PC-3 (cell line): ENCODE results near the gene TRIM5. TPM values are rescaled to one million over a fixed set of nuclear protein-coding genes. Genes with fewer than 3 reads are reported as not detected.
"Not testable (repeated sequence)": the region's sequence is repeated elsewhere in the genome, so short reads cannot be mapped to it uniquely, and the experiment has no call there.

Experiments
- ATAC-seq: fragments of 200-7000 bp; cut with Tn5 transposase; 2 replicates; pipeline ENCODE4 v1.9.1; 2020; ENCODE audit warnings: mild to moderate bottlenecking, moderate library complexity
- BruUV-seq: library from RNA; stranded (reverse); fragments of 400-500 nt; replicated peaks from 2 replicates; lab custom pipeline; 2021; lab: Mats Ljungman, UMichigan
- CTCF ChIA-PET: fragments of 300-600 bp; sonication (Branson Sonifier 250); formaldehyde crosslinking; loops from one replicate; lab custom pipeline; 2022; ENCODE audit warnings: antibody characterized with exemption; lab: Charles Lee
- POLR2A ChIA-PET: fragments of 300-600 bp; sonication (Branson Sonifier 250); formaldehyde crosslinking; loops from one replicate; lab custom pipeline; 2022; ENCODE audit warnings: antibody characterized with exemption; ENCODE audit not compliant: unreplicated experiment; lab: Charles Lee
- DNase-seq: peaks from one replicate; pipeline ENCODE4 v3.0.0-alpha.2; 2015
- H2AFZ ChIP-seq: fragments of 300-600 bp; sonication (generic); 2 replicates; pipeline ENCODE4 v1.6.0; 2016; ENCODE audit warnings: antibody characterized with exemption, low read length
- H3F3A ChIP-seq: fragments of 300-600 bp; sonication (generic); one replicate; pipeline ENCODE4 v1.6.0; 2017; ENCODE audit warnings: antibody characterized with exemption, low read length, control low read depth, mild to moderate bottlenecking; ENCODE audit not compliant: unreplicated experiment
- H3K27ac ChIP-seq: fragments of 300-600 bp; sonication (generic); 2 replicates; pipeline ENCODE4 v1.5.1; 2016; ENCODE audit warnings: mild to moderate bottlenecking, low read length
- H3K27me3 ChIP-seq: fragments of 300-600 bp; sonication (generic); 2 replicates; pipeline ENCODE4 v1.6.1; 2016; ENCODE audit warnings: low read length, mixed read lengths
- H3K36me3 ChIP-seq: fragments of 300-600 bp; sonication (generic); 2 replicates; pipeline ENCODE4 v1.6.1; 2016; ENCODE audit warnings: low read depth, mixed run types, low read length, mixed read lengths
- H3K4me1 ChIP-seq: fragments of 300-600 bp; sonication (generic); 2 replicates; pipeline ENCODE4 v1.5.1; 2016; ENCODE audit warnings: low read length; ENCODE audit not compliant: insufficient read depth
- H3K4me2 ChIP-seq: fragments of 300-600 bp; sonication (generic); 2 replicates; pipeline ENCODE4 v1.6.0; 2016; ENCODE audit warnings: low read length
- H3K4me3 ChIP-seq: fragments of 300-600 bp; sonication (generic); 2 replicates; pipeline ENCODE4 v1.5.1; 2016; ENCODE audit warnings: mild to moderate bottlenecking, low read length, mixed read lengths
- H3K79me2 ChIP-seq: fragments of 300-600 bp; sonication (generic); 2 replicates; pipeline ENCODE4 v1.6.1; 2017; ENCODE audit warnings: low read length, mixed read lengths
- H3K9ac ChIP-seq: fragments of 300-600 bp; sonication (generic); 2 replicates; pipeline ENCODE4 v1.6.0; 2016; ENCODE audit warnings: mild to moderate bottlenecking, low read length
- H3K9me2 ChIP-seq: fragments of 300-600 bp; sonication (generic); replicated peaks from 2 replicates; pipeline ENCODE4 v1.6.1; 2016; ENCODE audit warnings: mixed run types, low read length, mixed read lengths
- H3K9me3 ChIP-seq: fragments of 300-600 bp; sonication (generic); 2 replicates; pipeline ENCODE4 v1.6.1; 2016; ENCODE audit warnings: low read length, mixed read lengths
- H4K20me1 ChIP-seq: fragments of 300-600 bp; sonication (generic); 2 replicates; pipeline ENCODE4 v1.6.1; 2016; ENCODE audit warnings: low read length, mixed read lengths
- CTCF ChIP-seq: fragments of 300-600 bp; sonication (generic); conservative IDR thresholded peaks from 2 replicates; pipeline ENCODE4 v1.5.1; 2017; ENCODE audit warnings: antibody characterized with exemption, low read depth, mild to moderate bottlenecking, low read length
- EZH2 ChIP-seq: fragments of 300-600 bp; sonication (generic); IDR thresholded peaks from one replicate; pipeline ENCODE4 v1.6.1; 2017; ENCODE audit warnings: antibody characterized with exemption, mild to moderate bottlenecking, low read length; ENCODE audit not compliant: unreplicated experiment
- EZH2phosphoT487 ChIP-seq: fragments of 300-600 bp; sonication (generic); IDR thresholded peaks from 2 replicates; pipeline ENCODE4 v1.6.1; 2018; ENCODE audit warnings: mild to moderate bottlenecking, antibody characterized with exemption, low read length, borderline replicate concordance
- intact Hi-C: fragments of 100-400 bp; cut with micrococcal nuclease; formaldehyde crosslinking; loops from 2 replicates; pipeline ENCODE4 v1.9.0; 2023
- total RNA-seq: library from RNA; depleted of rRNA; stranded (reverse); fragments of >200 nt; gene quantifications from 2 replicates; pipeline ENCODE4 v1.2.3, GENCODE V29; 2014

Gene TRIM5
- total RNA-seq, 1 experiment from 2014 or later, result 18.6 TPM

GRCh38 chr11:5726351-5726750 lies 41.5 kb upstream of the TRIM5 start:
- H3K27ac ChIP-seq, result no peak overlapping the region
- H3K27me3 ChIP-seq, result peaks cover 49% of the 10 kb centered on the region
- H3K9ac ChIP-seq, result no peak overlapping the region
- ChIA-PET CTCF (no interaction called here), POLR2A (no interaction called here)
- intact Hi-C loops, result no loop called here
- DNase-seq (no peak), ATAC-seq (no peak)
- no TSS peak for BruUV-seq
- no peaks in the 10 kb centered on the region for H3K9me2 ChIP-seq
- no peaks in the 10 kb centered on the region for H3K79me2 ChIP-seq
- H4K20me1 ChIP-seq, result no peaks in the 10 kb centered on the region
- TF ChIP-seq CTCF, result no peak
- TF ChIP-seq EZH2phosphoT487, result no peak
- no peak for TF ChIP-seq EZH2
- H3K36me3 ChIP-seq, result no peaks in the 10 kb centered on the region
- no peak overlapping the region for H3K4me2 ChIP-seq
- H3K4me3 ChIP-seq, result no peak overlapping the region
- H3K4me1 ChIP-seq, result no peaks in the 10 kb centered on the region
- no peaks in the 10 kb centered on the region for H3F3A ChIP-seq
- H2AFZ ChIP-seq, result no peak overlapping the region
- H3K9me3 ChIP-seq, result no peaks in the 10 kb centered on the region

- H3K4me2 ChIP-seq, result no peak overlapping the region
- intact Hi-C loops, result no loop called here
- H2AFZ ChIP-seq, result no peak overlapping the region
- no peaks in the 10 kb centered on the region for H4K20me1 ChIP-seq
- no peaks in the 10 kb centered on the region for H3K9me3 ChIP-seq
- no peak for TF ChIP-seq CTCF
- no peak for TF ChIP-seq EZH2phosphoT487
- no peak for TF ChIP-seq EZH2
- no peak overlapping the region for H3K9ac ChIP-seq
- no peak overlapping the region for H3K27ac ChIP-seq
- no peak for ATAC-seq
- H3K36me3 ChIP-seq, result no peaks in the 10 kb centered on the region
- H3K27me3 ChIP-seq, result peaks cover 39% of the 10 kb centered on the region; the same call in 1 of the 2 replicates
- no peaks in the 10 kb centered on the region for H3K9me2 ChIP-seq
- ChIA-PET CTCF (no interaction called here), POLR2A (no interaction called here)
- no peaks in the 10 kb centered on the region for H3K4me1 ChIP-seq
- no peaks in the 10 kb centered on the region for H3F3A ChIP-seq
- no peak for DNase-seq
- no peak overlapping the region for H3K4me3 ChIP-seq
- H3K79me2 ChIP-seq, result no peaks in the 10 kb centered on the region
- no TSS peak for BruUV-seq
These were observed 37.7 kb upstream of the TRIM5 start for GRCh38 chr11:5722622-5723021.

- CTCF ChIA-PET, result no interaction called here
- H3K27me3 ChIP-seq, result peaks cover 34% of the 10 kb centered on the region; the same call in 1 of the 2 replicates
These were observed 35.0 kb upstream of the TRIM5 start for GRCh38 chr11:5719703-5720495.

GRCh38 chr11:5716518-5716917 lies 31.6 kb upstream of the TRIM5 start:
- ATAC-seq, H3K9ac ChIP-seq, H3K4me1 ChIP-seq, H3K36me3 ChIP-seq, POLR2A ChIA-PET, H3K4me3 ChIP-seq, H3F3A ChIP-seq, H4K20me1 ChIP-seq, CTCF ChIA-PET, H2AFZ ChIP-seq, DNase-seq, H3K79me2 ChIP-seq, H3K9me2 ChIP-seq, H3K4me2 ChIP-seq, BruUV-seq, intact Hi-C loops, H3K9me3 ChIP-seq, H3K27ac ChIP-seq: not testable (repeated sequence)
- H3K27me3 ChIP-seq, result peaks cover 13% of the 10 kb centered on the region; the same call in 1 of the 2 replicates

More at GRCh38 chr11:5719703-5720495, 35.0 kb upstream of the TRIM5 start:
- POLR2A ChIA-PET, result no interaction called here
- intact Hi-C loops, result no loop called here
- no peak for TF ChIP-seq EZH2phosphoT487
- no peak for TF ChIP-seq CTCF
- no peaks in the 10 kb centered on the region for H3K4me1 ChIP-seq
- no peaks in the 10 kb centered on the region for H3F3A ChIP-seq
- H3K9me2 ChIP-seq, result no peaks in the 10 kb centered on the region
- ATAC-seq (no peak), DNase-seq (no peak)
- no peak overlapping the region for H3K4me3 ChIP-seq
- H3K9ac ChIP-seq, result no peak overlapping the region
- no peak overlapping the region for H2AFZ ChIP-seq
- no peaks in the 10 kb centered on the region for H3K36me3 ChIP-seq
- no peaks in the 10 kb centered on the region for H4K20me1 ChIP-seq
- no peaks in the 10 kb centered on the region for H3K9me3 ChIP-seq
- no peaks in the 10 kb centered on the region for H3K79me2 ChIP-seq
- BruUV-seq, result no TSS peak
- no peak overlapping the region for H3K4me2 ChIP-seq
- no peak overlapping the region for H3K27ac ChIP-seq
